Hepatocyte (in vitro differentiated cells): Measurements from ENCODE around the gene NPDC1. TPM values are rescaled to one million over a fixed set of nuclear protein-coding genes. Genes with fewer than 3 reads are reported as not detected.

Experiments used
- DNase-seq: peaks from one replicate; pipeline ENCODE4 v3.0.0-alpha.2; 2016; ENCODE audit warnings: low spot score
- H2AFZ ChIP-seq: fragments of 200-600 bp; sonication (generic); 2 replicates; pipeline ENCODE4 v1.6.0; 2016; ENCODE audit warnings: antibody characterized with exemption, mild to moderate bottlenecking
- H3K27ac ChIP-seq: fragments of 200-600 bp; sonication (generic); 2 replicates; pipeline ENCODE4 v1.5.1; 2016; ENCODE audit warnings: mild to moderate bottlenecking
- H3K27me3 ChIP-seq: fragments of 200-600 bp; sonication (generic); 2 replicates; pipeline ENCODE4 v1.6.1; 2016
- H3K36me3 ChIP-seq: fragments of 200-600 bp; sonication (generic); replicated peaks from 2 replicates; pipeline ENCODE4 v1.5.1; 2016; ENCODE audit warnings: low read depth; ENCODE audit not compliant: insufficient read depth
- H3K4me1 ChIP-seq: fragments of 200-600 bp; sonication (generic); 2 replicates; pipeline ENCODE4 v1.5.1; 2016; ENCODE audit warnings: mild to moderate bottlenecking, moderate library complexity; ENCODE audit not compliant: insufficient read depth
- H3K4me2 ChIP-seq: fragments of 200-600 bp; sonication (generic); 2 replicates; pipeline ENCODE4 v1.6.0; 2016
- H3K4me3 ChIP-seq: fragments of 200-600 bp; sonication (generic); 2 replicates; pipeline ENCODE4 v1.5.1; 2016; ENCODE audit warnings: mild to moderate bottlenecking
- H3K79me2 ChIP-seq: fragments of 200-600 bp; sonication (generic); 2 replicates; pipeline ENCODE4 v1.6.0; 2017; ENCODE audit warnings: mild to moderate bottlenecking
- H3K9me2 ChIP-seq: fragments of 200-600 bp; sonication (generic); replicated peaks from 2 replicates; pipeline ENCODE4 v1.6.0; 2017; ENCODE audit warnings: mild to moderate bottlenecking; ENCODE audit not compliant: insufficient read depth
- H3K9me3 ChIP-seq: fragments of 200-600 bp; sonication (generic); 2 replicates; pipeline ENCODE4 v1.5.1; 2016; ENCODE audit warnings: low read depth, mild to moderate bottlenecking
- H4K20me1 ChIP-seq: fragments of 200-600 bp; sonication (generic); 2 replicates; pipeline ENCODE4 v1.6.0; 2016; ENCODE audit warnings: mild to moderate bottlenecking; ENCODE audit not compliant: insufficient read depth, poor library complexity, severe bottlenecking
- EZH2 ChIP-seq: fragments of 200-600 bp; sonication (generic); IDR thresholded peaks from 2 replicates; pipeline ENCODE4 v1.6.1; 2016; ENCODE audit warnings: antibody characterized with exemption, mild to moderate bottlenecking, borderline replicate concordance
- EZH2phosphoT487 ChIP-seq: fragments of 200-600 bp; sonication (generic); IDR thresholded peaks from one replicate; pipeline ENCODE4 v1.6.1; 2018; ENCODE audit warnings: antibody characterized with exemption, mild to moderate bottlenecking, low read depth, moderate library complexity; ENCODE audit not compliant: unreplicated experiment, severe bottlenecking
- WGBS: methylation state at CpG from one replicate; pipeline ENCODE4 v1.1.6; 2016; ENCODE audit warnings: low lambda C conversion rate; ENCODE audit errors: missing lambda C conversion rate; 5-methylcytosine and 5-hydroxymethylcytosine counted together
- polyA plus RNA-seq: library from polyadenylated mRNA; unstranded; fragments of >200 nt; fragmentation: Nextera tagmentation; extraction: Ambion mirVana; gene quantifications from 2 replicates; pipeline ENCODE4 v1.2.1, GENCODE V29; 2016
- total RNA-seq: library from RNA; depleted of rRNA; stranded (reverse); fragments of >200 nt; gene quantifications from 2 replicates; pipeline ENCODE4 v1.2.3, GENCODE V29; 2014
- TF ChIP-seq, protein P1 (sequence below): fragments of 200-600 bp; sonication (generic); IDR thresholded peaks from 2 replicates; pipeline ENCODE4 v1.5.1; 2016; ENCODE audit warnings: antibody characterized with exemption, mild to moderate bottlenecking; ENCODE audit not compliant: poor library complexity

Gene NPDC1
- total and polyA plus RNA-seq, 2 experiments from 2014 or later: 12.7 to 72.7 TPM

DNA sequence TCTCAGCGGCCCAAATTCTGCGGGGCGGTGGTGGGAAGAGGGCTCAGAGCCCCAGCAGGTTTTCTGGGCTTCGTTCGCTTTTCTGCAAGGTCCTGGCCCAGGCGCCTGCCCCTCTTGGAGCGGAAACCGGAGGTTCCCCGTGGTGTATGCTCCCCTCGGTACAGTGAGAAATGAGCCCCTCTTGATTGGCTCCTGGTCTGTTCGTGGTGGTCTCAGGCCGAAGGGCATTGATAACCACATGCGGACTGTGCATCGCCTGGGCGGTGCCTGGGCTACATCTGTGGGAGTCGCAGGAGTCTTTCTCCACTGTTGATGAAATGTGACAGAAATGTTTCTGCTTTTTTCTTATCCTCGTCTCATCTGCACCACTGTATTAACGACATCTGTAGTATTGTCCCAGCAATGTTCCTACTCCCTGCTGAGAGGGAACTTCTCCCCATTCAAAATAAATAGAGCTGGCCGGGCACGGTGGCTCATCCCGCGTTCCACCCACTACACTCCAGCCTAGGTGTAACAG is 41.5 kb upstream of the NPDC1 start:
- H2AFZ ChIP-seq: peak overlapping the region; percentile 52
- H3K27me3 ChIP-seq: no peaks in the 10 kb centered on the region
- H3K9me3 ChIP-seq: no peaks in the 10 kb centered on the region
- TF ChIP-seq, protein P1, sequence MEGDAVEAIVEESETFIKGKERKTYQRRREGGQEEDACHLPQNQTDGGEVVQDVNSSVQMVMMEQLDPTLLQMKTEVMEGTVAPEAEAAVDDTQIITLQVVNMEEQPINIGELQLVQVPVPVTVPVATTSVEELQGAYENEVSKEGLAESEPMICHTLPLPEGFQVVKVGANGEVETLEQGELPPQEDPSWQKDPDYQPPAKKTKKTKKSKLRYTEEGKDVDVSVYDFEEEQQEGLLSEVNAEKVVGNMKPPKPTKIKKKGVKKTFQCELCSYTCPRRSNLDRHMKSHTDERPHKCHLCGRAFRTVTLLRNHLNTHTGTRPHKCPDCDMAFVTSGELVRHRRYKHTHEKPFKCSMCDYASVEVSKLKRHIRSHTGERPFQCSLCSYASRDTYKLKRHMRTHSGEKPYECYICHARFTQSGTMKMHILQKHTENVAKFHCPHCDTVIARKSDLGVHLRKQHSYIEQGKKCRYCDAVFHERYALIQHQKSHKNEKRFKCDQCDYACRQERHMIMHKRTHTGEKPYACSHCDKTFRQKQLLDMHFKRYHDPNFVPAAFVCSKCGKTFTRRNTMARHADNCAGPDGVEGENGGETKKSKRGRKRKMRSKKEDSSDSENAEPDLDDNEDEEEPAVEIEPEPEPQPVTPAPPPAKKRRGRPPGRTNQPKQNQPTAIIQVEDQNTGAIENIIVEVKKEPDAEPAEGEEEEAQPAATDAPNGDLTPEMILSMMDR: no peak
- TF ChIP-seq EZH2 (no peak), EZH2phosphoT487 (no peak)
- DNase-seq: no peak
- H3K4me1 ChIP-seq: peaks cover 17% of the 10 kb centered on the region
- peak overlapping the region; percentile 86 for H3K4me2 ChIP-seq
- H3K4me3 ChIP-seq: peak overlapping the region; percentile 37
- H3K9me2 ChIP-seq: no peaks in the 10 kb centered on the region
- H3K79me2 ChIP-seq: peaks cover 23% of the 10 kb centered on the region
- no peaks in the 10 kb centered on the region for H3K36me3 ChIP-seq
- peak overlapping the region; percentile 83 for H3K27ac ChIP-seq
- no peaks in the 10 kb centered on the region for H4K20me1 ChIP-seq
- WGBS: 10% methylated on average over 22 of the region's 22 CpGs

DNA sequence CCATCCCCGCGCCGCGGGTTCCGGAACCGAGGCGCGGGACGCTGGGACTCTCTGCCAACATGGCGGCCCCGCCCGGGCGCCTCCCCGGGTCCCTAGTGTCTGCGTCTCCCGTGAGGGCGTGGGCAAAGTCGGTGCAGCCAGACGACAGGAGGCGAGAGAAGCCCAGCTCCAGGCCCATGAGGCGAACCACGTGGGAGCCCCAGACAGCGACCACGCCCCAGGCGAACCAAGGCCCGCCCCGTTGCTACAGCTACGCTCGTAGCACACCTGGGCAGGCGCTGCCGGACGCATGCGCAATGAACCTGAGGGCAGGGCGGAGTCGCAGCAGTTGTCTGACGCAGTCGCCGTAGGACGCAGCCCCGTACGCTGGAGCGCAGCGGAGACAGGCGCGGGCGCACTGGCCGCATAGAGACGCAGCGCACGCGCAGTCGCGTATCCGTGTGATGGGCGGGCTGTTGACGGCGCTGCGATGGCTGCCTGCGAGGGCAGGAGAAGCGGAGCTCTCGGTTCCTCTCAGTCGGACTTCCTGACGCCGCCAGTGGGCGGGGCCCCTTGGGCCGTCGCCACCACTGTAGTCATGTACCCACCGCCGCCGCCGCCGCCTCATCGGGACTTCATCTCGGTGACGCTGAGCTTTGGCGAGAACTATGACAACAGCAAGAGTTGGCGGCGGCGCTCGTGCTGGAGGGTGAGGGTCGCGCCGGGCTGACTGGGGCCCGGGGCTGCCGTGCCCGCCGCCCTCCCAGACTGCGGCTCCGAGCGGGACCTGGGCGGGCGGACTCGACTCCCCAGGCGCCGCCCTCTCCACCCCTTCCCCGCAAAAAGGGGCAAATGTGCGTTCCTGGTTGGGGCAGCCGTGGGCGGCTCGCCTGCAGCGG is 40.8 kb upstream of the NPDC1 start, which contains the start of gene MAN1B1:
TSS of gene MAN1B1 (plus strand) at position 455 of the 878 bp plus-strand sequence. CDS start at position 470, 15 bp downstream.
- DNase-seq: peak; percentile 100
- Histone ChIP-seq H3K9me3 (no peaks in the 10 kb centered on the region), H2AFZ (peak within 1 kb of the TSS; percentile 52), H3K4me3 (peak within 1 kb of the TSS; percentile 37), H3K27ac (peak within 1 kb of the TSS; percentile 88), H3K4me2 (peak within 1 kb of the TSS; percentile 86), H3K27me3 (no peaks in the 10 kb centered on the region), H3K4me1 (peaks cover 17% of the 10 kb centered on the region), H4K20me1 (peaks cover 2% of the 10 kb centered on the region), H3K9me2 (no peaks in the 10 kb centered on the region), H3K36me3 (no peaks in the 10 kb centered on the region), H3K79me2 (peaks cover 20% of the 10 kb centered on the region)
- TF ChIP-seq EZH2 (no peak), EZH2phosphoT487 (no peak)
- TF ChIP-seq, protein P1: no peak
- under 1% methylated on average over 79 of the region's 101 CpGs for WGBS

DNA sequence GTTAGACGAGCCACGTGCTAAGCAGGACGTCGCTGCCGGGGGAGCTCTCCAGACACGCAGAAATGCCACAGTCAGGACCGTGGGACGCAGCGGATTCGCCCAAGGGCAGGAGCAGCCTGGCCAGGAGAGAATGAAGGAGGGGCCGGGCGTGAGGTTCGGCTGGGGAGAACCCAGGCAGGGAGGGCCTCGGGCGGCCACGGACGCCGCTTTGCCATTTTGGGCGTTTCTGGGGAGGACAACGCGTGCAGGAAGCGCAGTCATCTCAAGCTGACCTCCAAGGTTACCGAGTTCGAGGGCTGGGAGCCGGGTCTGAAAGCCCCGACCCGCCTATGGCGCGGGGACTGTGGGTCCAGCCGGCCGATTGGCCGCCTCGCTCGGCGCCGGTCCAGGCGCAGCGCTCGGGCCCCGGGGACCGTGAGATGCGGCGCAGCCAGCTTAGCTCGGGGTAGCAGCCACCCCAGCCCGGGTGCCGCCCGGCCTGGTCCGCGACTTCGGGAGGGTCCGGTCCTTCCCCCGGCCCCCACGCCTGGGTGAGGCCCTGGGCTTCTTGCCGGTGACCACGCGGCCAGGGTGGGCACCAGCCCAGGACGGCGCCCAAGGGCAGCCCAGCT is 40.0 kb upstream of the NPDC1 start:
- Histone ChIP-seq H3K4me1 (peaks cover 17% of the 10 kb centered on the region), H3K79me2 (peaks cover 20% of the 10 kb centered on the region), H3K27ac (peak overlapping the region; percentile 88), H3K27me3 (no peaks in the 10 kb centered on the region), H3K4me3 (peak overlapping the region; percentile 34), H3K4me2 (peak overlapping the region; percentile 86), H3K36me3 (no peaks in the 10 kb centered on the region), H2AFZ (peak overlapping the region; percentile 28), H3K9me2 (no peaks in the 10 kb centered on the region), H4K20me1 (peaks cover 4% of the 10 kb centered on the region), H3K9me3 (no peaks in the 10 kb centered on the region)
- WGBS: 6% methylated on average over 25 of the region's 58 CpGs
- TF ChIP-seq EZH2 (no peak), EZH2phosphoT487 (no peak)
- TF ChIP-seq, protein P1: no peak
- DNase-seq: peak; percentile 55
